Ecto neural progenitor cell (in vitro differentiated cells): ENCODE measurements around the gene STRIT1.

Experiments
- DNase-seq: peaks from one replicate; pipeline ENCODE4 v3.0.0-alpha.2; 2018; ENCODE audit warnings: low spot score

STRIT1 gene

GRCh38 chr3:155293516-155293915, at the start of gene STRIT1:
Gene STRIT1, minus strand, starts transcription at chr3:155293683.
- DNase-seq = no peak

- no peak for DNase-seq
These were observed 48.9 kb upstream of the STRIT1 start for GRCh38 chr3:155342344-155342743.

DNA sequence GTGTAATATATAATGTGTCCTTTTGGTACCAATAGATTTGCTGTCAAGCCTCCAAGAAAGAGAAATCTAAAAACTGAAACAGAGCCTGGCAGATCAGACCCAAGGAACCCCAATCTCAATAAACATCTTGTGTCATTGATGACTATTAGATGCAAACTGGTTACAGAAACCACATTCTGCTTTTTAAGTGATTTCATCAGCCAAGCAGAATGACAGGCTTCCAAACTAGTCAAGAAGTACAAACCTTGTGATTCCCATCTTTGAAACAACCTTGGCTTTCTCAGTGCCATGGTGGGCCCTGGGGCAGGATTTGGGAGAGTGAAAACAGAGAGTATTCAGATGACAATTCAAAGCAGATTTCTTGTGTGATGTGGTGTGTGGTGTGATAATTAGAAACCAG, 45.6 kb upstream of the STRIT1 start:
- DNase-seq = no peak

- DNase-seq = no peak
These were observed 42.4 kb upstream of the STRIT1 start for GRCh38 chr3:155335724-155336354.

- no peak for DNase-seq
These were observed 41.6 kb upstream of the STRIT1 start for GRCh38 chr3:155334914-155335723.

- no peak for DNase-seq
These were observed 40.9 kb upstream of the STRIT1 start for GRCh38 chr3:155334215-155334913.

GRCh38 chr3:155332716-155333115, 39.2 kb upstream of the STRIT1 start:
- DNase-seq = no peak

DNA sequence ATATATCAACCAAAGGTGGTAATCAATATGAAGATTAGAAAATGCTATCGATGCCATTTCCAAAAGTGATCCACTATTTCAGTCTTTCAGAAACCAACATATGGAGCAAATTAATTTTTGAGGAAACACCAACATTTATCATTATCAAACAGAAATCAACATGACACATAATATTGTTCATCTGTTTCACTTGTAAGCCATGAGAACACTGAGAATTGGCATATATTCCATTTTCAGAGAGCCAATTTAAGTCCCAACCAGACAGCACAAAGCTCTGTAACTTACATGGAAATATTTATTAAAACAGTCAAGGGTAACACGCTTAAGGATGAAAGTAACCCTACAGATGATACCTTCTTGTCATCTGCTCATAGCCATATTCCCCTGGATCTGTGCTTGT, 37.6 kb upstream of the STRIT1 start:
- no peak for DNase-seq

GRCh38 chr3:155330370-155330769, 36.9 kb upstream of the STRIT1 start:
- no peak for DNase-seq

DNA sequence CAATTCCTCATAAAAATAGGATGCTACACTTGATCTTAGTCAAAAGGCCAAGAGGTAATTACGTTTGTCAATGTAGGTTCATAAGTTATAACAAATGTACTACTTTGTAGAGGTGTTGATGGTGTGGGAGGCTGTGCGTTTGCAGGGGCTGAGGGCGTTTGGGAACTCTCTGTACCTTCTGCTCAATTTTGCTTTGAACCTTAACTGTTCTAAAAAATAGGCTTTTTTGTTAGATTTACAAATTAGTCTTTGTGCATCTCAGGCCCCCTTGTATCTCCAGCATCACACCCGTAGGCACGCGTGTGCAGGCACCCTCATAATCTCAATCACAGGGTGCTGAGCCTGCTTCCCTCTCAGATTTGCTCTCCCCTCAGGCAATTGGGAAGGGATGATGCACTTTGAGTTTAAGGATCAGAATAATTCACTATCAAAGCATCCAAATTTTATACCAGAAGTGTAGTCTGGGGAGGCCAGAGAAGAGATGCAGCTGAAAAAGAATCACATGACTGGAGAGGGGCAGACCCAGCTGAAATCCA, 36.1 kb upstream of the STRIT1 start:
- DNase-seq = no peak

- DNase-seq = no peak
These were observed 34.4 kb upstream of the STRIT1 start for GRCh38 chr3:155327871-155328270.

- no peak for DNase-seq
These were observed 33.9 kb upstream of the STRIT1 start for GRCh38 chr3:155327430-155327829.

- DNase-seq = no peak
These were observed 33.4 kb upstream of the STRIT1 start for GRCh38 chr3:155326901-155327300.

DNA sequence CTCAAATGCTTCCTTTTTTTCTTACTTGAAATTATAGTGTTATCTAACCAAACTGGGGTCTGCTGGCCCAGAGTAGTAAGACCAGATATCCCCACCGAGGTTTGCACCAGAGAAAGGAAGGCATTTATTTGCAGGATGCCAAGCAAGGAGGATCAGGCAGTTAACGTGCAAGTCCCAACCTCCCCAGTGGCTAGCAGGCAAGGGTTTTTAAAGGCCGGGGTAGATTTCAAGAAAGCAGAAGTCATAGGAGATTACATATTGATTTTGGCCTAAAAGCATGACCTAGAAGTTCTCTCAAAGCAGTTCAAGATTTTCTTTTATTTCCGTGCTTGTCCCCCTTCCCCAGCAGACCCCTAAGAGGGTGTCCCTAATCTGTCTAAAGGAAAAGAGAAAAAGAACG, 32.8 kb upstream of the STRIT1 start:
- DNase-seq = no peak

DNA sequence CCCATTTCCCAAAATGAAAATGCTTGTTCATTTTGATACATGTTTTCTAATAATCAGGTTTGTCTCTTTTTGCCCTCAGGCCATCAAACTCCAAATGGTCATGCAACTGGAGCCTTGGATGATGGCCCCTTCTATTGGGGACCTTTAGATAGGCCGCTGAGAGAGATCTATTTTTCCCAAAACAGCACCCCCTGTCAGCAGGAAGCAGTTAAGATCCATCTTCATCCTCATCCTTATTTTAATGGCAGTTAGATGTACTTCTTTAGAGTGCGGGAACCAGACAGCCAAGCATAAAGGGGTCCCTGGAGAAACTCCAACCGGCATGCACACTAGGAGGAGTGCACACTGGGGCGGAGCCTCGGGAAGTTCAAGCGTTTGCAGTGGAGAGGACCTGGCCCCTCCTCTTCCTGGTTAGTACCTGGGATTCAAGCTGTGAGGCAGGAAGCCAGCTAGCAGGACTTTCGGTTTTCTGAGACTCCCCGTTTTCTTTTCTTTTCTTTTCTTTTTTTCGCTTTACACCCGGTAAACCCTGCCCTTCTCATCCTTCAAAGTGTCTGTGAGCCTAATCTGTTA, 31.9 kb upstream of the STRIT1 start:
- no peak for DNase-seq

DNA sequence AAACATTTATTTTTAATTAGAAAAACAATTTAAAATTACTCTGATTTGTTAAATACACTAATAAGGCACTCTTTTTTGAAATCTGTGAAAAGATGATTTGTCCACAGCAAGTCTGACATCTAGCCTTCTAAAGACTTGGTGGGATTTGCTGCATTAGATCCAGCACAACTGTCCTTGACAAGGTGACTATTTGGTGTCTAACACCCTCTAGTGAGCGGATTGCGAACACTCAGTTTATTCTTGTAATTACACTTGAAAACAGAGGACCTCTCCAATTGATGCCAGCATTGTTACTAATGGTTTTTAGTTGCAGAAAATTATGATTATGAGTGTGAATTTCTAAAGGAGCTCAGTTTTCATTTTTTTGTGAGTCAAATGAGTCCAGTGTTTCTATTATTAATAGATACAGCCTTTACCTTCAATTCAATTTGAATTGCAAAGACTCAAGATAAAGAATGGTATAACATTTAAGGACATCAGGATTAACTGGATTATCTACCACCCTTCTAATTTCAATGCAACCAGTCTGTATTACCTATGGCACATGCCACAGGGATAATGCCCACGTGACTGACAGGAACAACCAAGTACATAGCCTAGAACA, 29.7 kb upstream of the STRIT1 start:
- no peak for DNase-seq

- no peak for DNase-seq
These were observed 27.9 kb upstream of the STRIT1 start for GRCh38 chr3:155321418-155321817.

DNA sequence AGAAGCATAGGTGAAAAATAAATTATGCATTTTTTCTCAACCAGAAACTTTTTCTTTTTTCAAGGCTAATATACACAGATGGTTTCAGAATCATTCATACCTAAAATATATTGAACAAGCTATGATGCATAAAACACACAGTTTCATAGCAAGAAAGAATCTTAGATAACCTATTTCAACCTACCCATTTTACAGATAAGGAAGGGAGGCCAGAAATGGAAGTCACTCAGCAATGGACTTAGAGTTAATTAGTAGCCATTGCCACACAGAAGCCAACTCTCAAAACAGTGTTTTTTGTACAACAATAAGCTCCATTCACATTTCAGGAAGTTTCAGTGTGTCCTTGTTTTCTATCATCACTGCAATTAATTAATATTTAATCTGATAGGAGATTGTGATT, 27.5 kb upstream of the STRIT1 start:
- no peak for DNase-seq

- DNase-seq = no peak
These were observed 25.3 kb upstream of the STRIT1 start for GRCh38 chr3:155318740-155319139.

DNA sequence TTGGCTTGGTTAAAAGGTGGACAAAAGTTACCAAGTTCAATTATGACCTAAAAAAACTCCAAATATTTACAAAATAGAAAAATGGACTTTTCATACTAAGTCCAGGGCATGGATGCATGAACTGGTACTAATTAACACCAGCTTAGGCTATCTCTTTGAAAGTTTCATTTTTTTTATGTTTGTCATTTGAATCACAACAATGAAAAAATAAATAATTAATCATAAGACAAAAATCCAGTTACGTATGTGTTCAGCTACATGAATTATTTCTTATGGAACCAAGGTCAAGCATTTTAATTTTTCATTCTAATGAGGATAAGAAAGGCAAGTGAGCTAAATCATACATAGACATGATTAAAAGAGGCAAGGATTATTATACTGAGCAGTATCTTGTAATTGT, 23.7 kb upstream of the STRIT1 start:
- DNase-seq = no peak

DNA sequence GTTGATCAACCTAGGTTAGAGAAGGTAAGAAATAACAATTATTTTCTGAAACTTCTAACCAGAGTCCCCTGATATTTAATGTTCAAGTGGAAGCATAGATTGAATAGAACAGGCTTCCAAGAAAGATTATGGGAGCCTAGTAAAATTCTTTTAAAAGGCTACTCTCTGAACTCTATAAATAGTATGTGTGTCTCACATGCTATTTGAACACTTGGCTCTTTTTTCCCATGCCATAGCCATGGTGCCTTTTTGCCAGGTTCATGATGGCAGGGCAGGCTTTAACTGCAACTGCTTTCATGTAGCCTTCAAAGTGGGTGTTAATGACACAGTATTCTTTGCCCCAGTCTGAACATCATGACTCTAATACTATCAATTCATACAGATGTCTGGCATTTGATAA, 22.9 kb upstream of the STRIT1 start:
- no peak for DNase-seq

- no peak for DNase-seq
These were observed 20.4 kb upstream of the STRIT1 start for GRCh38 chr3:155313916-155314315.
